HepG2 (cell line): Measurements from ENCODE around the gene PAFAH1B1. TPM values are rescaled to one million over a fixed set of nuclear protein-coding genes. Genes with fewer than 3 reads are reported as not detected.

Experiments used
- ATAC-seq: fragments of 200-7000 bp; cut with Tn5 transposase; 3 replicates; pipeline ENCODE4 v1.9.1; 2020; ENCODE audit warnings: mild to moderate bottlenecking, moderate library complexity
- BruUV-seq: library from RNA; stranded (reverse); fragments of 400-500 nt; replicated peaks from 2 replicates; lab custom pipeline; 2021; lab: Mats Ljungman, UMichigan
- CTCF ChIA-PET: fragments of 300-600 bp; formaldehyde crosslinking; extraction: SDS; loops from one replicate; lab custom pipeline; 2021; ENCODE audit warnings: low total read pairs, inconsistent platforms, low intra/inter-chr PET ratio; lab: Yijun Ruan, JAX
- POLR2A ChIA-PET: fragments of 350-600 bp; sonication (Branson Sonifier 250); formaldehyde crosslinking; loops from one replicate; lab custom pipeline; 2020; ENCODE audit warnings: antibody characterized with exemption, inconsistent platforms; lab: Yijun Ruan, JAX
- DNase-seq: peaks from one replicate; pipeline ENCODE4 v3.0.0-alpha.2; 2015; ENCODE audit warnings: low spot score
- FAIRE-seq: peaks from 3 replicates; lab custom pipeline; 2011; peaks lifted over from hg19 to GRCh38; lab: Jason Lieb, UNC
- H2AFZ ChIP-seq: one replicate; pipeline ENCODE4 v1.6.1; 2011; ENCODE audit warnings: low read length, inconsistent platforms
- H3K27ac ChIP-seq: fragments of 300-600 bp; 3 replicates; pipeline ENCODE4 v1.8.0; 2011; ENCODE audit warnings: mixed run types, mild to moderate bottlenecking, mixed read lengths, low read length, inconsistent platforms; ENCODE audit not compliant: insufficient read depth; ENCODE audit errors: extremely low read length
- H3K27me3 ChIP-seq, 2 experiments: fragments of 200-600 bp in 1 of 2; 2 replicates in 1 of 2; 3 replicates in 1 of 2; pipeline versions ENCODE4 v1.6.0 to v1.8.0; 2011; ENCODE audit warnings: low read length in 2 of 2, mild to moderate bottlenecking in 2 of 2, moderate library complexity in 2 of 2, inconsistent platforms in 1 of 2; ENCODE audit not compliant: insufficient read depth in 2 of 2, control insufficient read depth in 1 of 2
- H3K36me3 ChIP-seq, 2 experiments: fragments of 200-600 bp in 1 of 2; replicated peaks in 1 of 2; 2 replicates in 1 of 2; 3 replicates in 1 of 2; pipeline versions ENCODE4 v1.5.1 to v1.8.0; 2011; ENCODE audit warnings: low read length in 2 of 2, inconsistent platforms in 1 of 2; ENCODE audit not compliant: insufficient read depth in 2 of 2, control insufficient read depth in 1 of 2
- H3K4me1 ChIP-seq: 2 replicates; pipeline ENCODE4 v1.5.1; 2012; ENCODE audit warnings: low read length, inconsistent platforms; ENCODE audit not compliant: insufficient read depth
- H3K4me2 ChIP-seq: 2 replicates; pipeline ENCODE4 v1.6.0; 2011; ENCODE audit warnings: low read depth, low read length, inconsistent platforms
- H3K4me3 ChIP-seq, 3 experiments: fragments of 200-600 bp in 1 of 3; sonication (generic), shearing (Covaris generic) in 1 of 3; replicated peaks in 1 of 3; 2 replicates each; pipeline ENCODE4 v1.5.1; 2011 to 2016; ENCODE audit warnings: low read length in 3 of 3, inconsistent platforms in 2 of 3, low read depth in 2 of 3, mild to moderate bottlenecking in 2 of 3, control low read depth in 1 of 3, mixed read lengths in 1 of 3; ENCODE audit not compliant: insufficient read depth in 1 of 3
- H3K79me2 ChIP-seq: one replicate; pipeline ENCODE4 v1.6.1; 2011; ENCODE audit warnings: low read length, inconsistent platforms; ENCODE audit not compliant: insufficient read depth
- H3K9ac ChIP-seq: 2 replicates; pipeline ENCODE4 v1.6.0; 2011; ENCODE audit warnings: mild to moderate bottlenecking, low read depth, low read length, inconsistent platforms; ENCODE audit not compliant: insufficient read depth
- H3K9me3 ChIP-seq: 2 replicates; pipeline ENCODE4 v1.5.1; 2012; ENCODE audit warnings: mild to moderate bottlenecking, low read length
- H4K20me1 ChIP-seq: 2 replicates; pipeline ENCODE4 v1.6.0; 2011; ENCODE audit warnings: inconsistent platforms, mild to moderate bottlenecking, low read length, moderate library complexity; ENCODE audit not compliant: insufficient read depth
- EEA1 ChIP-seq: sonication (generic); formaldehyde crosslinking; IDR thresholded peaks from 2 replicates; pipeline ENCODE4 v1.5.1; 2020; ENCODE audit warnings: mild to moderate bottlenecking, missing genetic modification reagents, borderline replicate concordance
- JUND ChIP-seq: sonication (generic); formaldehyde crosslinking; IDR thresholded peaks from 2 replicates; pipeline ENCODE4 v1.8.0; 2022; ENCODE audit warnings: mild to moderate bottlenecking, missing genetic modification reagents
- MAFF ChIP-seq: IDR thresholded peaks from 2 replicates; pipeline ENCODE4 v1.6.1; 2011; ENCODE audit warnings: low read depth, low read length, improper control_type of control experiment
- MAFK ChIP-seq, 2 experiments: IDR thresholded peaks in 1 of 2; conservative IDR thresholded peaks in 1 of 2; 2 replicates each; pipeline ENCODE4 v1.6.1; 2011; ENCODE audit warnings: improper control_type of control experiment in 2 of 2, low read length in 2 of 2
- MED1 ChIP-seq: sonication (generic); formaldehyde crosslinking; IDR thresholded peaks from 2 replicates; pipeline ENCODE4 v1.4.0; 2020; ENCODE audit warnings: missing genetic modification reagents
- MTA3 ChIP-seq: sonication (generic); formaldehyde crosslinking; IDR thresholded peaks from 2 replicates; pipeline ENCODE4 v1.4.0; 2020; ENCODE audit warnings: missing genetic modification reagents
- NFIC ChIP-seq: IDR thresholded peaks from 2 replicates; pipeline ENCODE4 v1.6.1; 2012; ENCODE audit warnings: mild to moderate bottlenecking, low read length, inconsistent platforms
- ZNF24 ChIP-seq: fragments of 450-650 bp; IDR thresholded peaks from 2 replicates; pipeline ENCODE4 v1.6.1; 2017; ENCODE audit warnings: antibody characterized with exemption, mild to moderate bottlenecking
- ZNF362 ChIP-seq: sonication (generic); formaldehyde crosslinking; IDR thresholded peaks from 2 replicates; pipeline ENCODE4 v1.4.0; 2020; ENCODE audit warnings: missing genetic modification reagents, mild to moderate bottlenecking, borderline replicate concordance
- ZNF547 ChIP-seq: sonication (generic); formaldehyde crosslinking; IDR thresholded peaks from 2 replicates; pipeline ENCODE4 v1.5.1; 2020; ENCODE audit warnings: mild to moderate bottlenecking, missing genetic modification reagents
- ZNF841 ChIP-seq: sonication (generic); formaldehyde crosslinking; IDR thresholded peaks from 2 replicates; pipeline ENCODE4 v1.8.1; 2023; ENCODE audit warnings: missing genetic modification reagents, borderline replicate concordance
- WGBS: methylation state at CpG from one replicate; pipeline ENCODE4 v1.1.6; 2017; ENCODE audit warnings: low lambda C conversion rate; 5-methylcytosine and 5-hydroxymethylcytosine counted together
- in situ Hi-C: cut with HindIII; loops from 2 replicates; pipeline ENCODE4 v1.10.0; 2017; ENCODE audit warnings: low pct_unique_long_range_greater_than_20kb; ENCODE audit not compliant: extremely low pct_ligation_motif_present
- intact Hi-C: fragments of 100-400 bp; cut with micrococcal nuclease; formaldehyde crosslinking; loops from one replicate; pipeline ENCODE4 v1.10.0; 2022; ENCODE audit not compliant: unreplicated experiment
- polyA plus RNA-seq, 8 experiments: library from polyadenylated mRNA; depleted of rRNA in 3 of 8; stranded (reverse) in 7 of 8; unstranded in 1 of 8; fragments of >200 nt; fragmentation: Illumina TruSeq in 4 of 8; extraction: Trizol in 4 of 8; gene quantifications; 2 replicates each; pipeline versions ENCODE4 v1.2.1 to v1.2.3, GENCODE V29; 2011 to 2016; ENCODE audit warnings: low read depth in 4 of 8, missing spikeins in 1 of 8, mixed read lengths in 1 of 8; ENCODE audit not compliant: insufficient read depth in 1 of 8
- total RNA-seq, 5 experiments: library from RNA; depleted of rRNA; stranded (reverse); fragments of >200 nt; fragmentation: Illumina TruSeq; extraction: Trizol; gene quantifications; 2 replicates each; pipeline ENCODE4 v1.2.3, GENCODE V29; 2016; ENCODE audit warnings: low read depth in 1 of 5

The PAFAH1B1 gene
- total and polyA plus RNA-seq, 2 of the 13 experiments (the other 11 are each of a cell fraction or from before 2014, with no cell fraction given), result 46.0 to 64.9 TPM

GRCh38 chr17:2615882-2616281, 22.4 kb downstream of the PAFAH1B1 start:
- DNase-seq, result no peak
- intact Hi-C loops (no loop called here), in situ Hi-C loops (no loop called here)
- Histone ChIP-seq H3K36me3 (peaks cover 2 to 4% of the 10 kb centered on the region in 2 experiments; a peak in 2 of 5 replicates), H3K4me1 (no peaks in the 10 kb centered on the region), H3K27me3 (no peaks in the 10 kb centered on the region), H3K9ac (no peak overlapping the region), H3K79me2 (peaks cover 93% of the 10 kb centered on the region), H3K27ac (no peak overlapping the region), H3K9me3 (no peaks in the 10 kb centered on the region), H3K4me3 (no peak overlapping the region), H3K4me2 (no peak overlapping the region), H4K20me1 (peaks cover 31% of the 10 kb centered on the region), H2AFZ (no peak overlapping the region)
- no peak for FAIRE-seq
- 92% methylated on average over 4 of the region's 4 CpGs for WGBS
- no peak for TF ChIP-seq MED1
- no peak for TF ChIP-seq EEA1 (CRISPR knock-in tag)
- peak; percentile 26 to 67; a peak in 2 of 4 replicates for TF ChIP-seq MAFK (conservative IDR thresholded peaks at IDR 0.05 in 1 of 2, IDR thresholded peaks at IDR 0.05 in 1 of 2; ENCODE audit: low read length in 2 of 2)
- TF ChIP-seq MAFF, result peak; percentile 48; the same call in 1 of the 2 replicates
- TF ChIP-seq JUND (CRISPR knock-in tag), result no peak
- BruUV-seq, result no TSS peak
- POLR2A ChIA-PET, result no interaction called here
- CTCF ChIA-PET, result no interaction called here
- no peak for ATAC-seq

GRCh38 chr17:2621241-2621640, 27.8 kb downstream of the PAFAH1B1 start:
- Histone ChIP-seq H3K27ac (no peak overlapping the region), H3K27me3 (no peaks in the 10 kb centered on the region), H3K4me1 (peaks cover 22% of the 10 kb centered on the region), H3K79me2 (peaks cover 89% of the 10 kb centered on the region), H2AFZ (no peak overlapping the region), H3K36me3 (peaks cover 2 to 8% of the 10 kb centered on the region in 2 experiments; a peak in 3 of 5 replicates), H3K9ac (no peak overlapping the region), H3K9me3 (no peaks in the 10 kb centered on the region), H3K4me2 (no peak overlapping the region), H4K20me1 (peaks cover 40% of the 10 kb centered on the region), H3K4me3 (no peak overlapping the region)
- TF ChIP-seq MTA3 (CRISPR knock-in tag) (no peak), NFIC (no peak), ZNF841 (CRISPR knock-in tag) (no peak), ZNF362 (CRISPR knock-in tag) (no peak), ZNF24 (no peak), ZNF547 (CRISPR knock-in tag) (no peak)
- ChIA-PET CTCF (no interaction called here), POLR2A (no interaction called here)
- DNase-seq (no peak), ATAC-seq (no peak), FAIRE-seq (no peak)
- intact Hi-C loops (no loop called here), in situ Hi-C loops (no loop called here)
- WGBS, result 97% methylated on average over 3 of the region's 3 CpGs
- no TSS peak for BruUV-seq
